AG08395 (cell line): ENCODE results near the gene DUS2.
"Not testable (repeated sequence)": the region's sequence is repeated elsewhere in the genome, so short reads cannot be mapped to it uniquely, and the experiment has no call there.

Experiments used
- DNase-seq: peaks from one replicate; pipeline ENCODE4 v3.0.0; 2012; ENCODE audit warnings: mixed read lengths, low spot score

The DUS2 gene

GRCh38 chr16:68091380-68092261, 68.5 kb downstream of the DUS2 start:
- DNase-seq = no peak

- not testable (repeated sequence) for DNase-seq
Observed at GRCh38 chr16:68092275-68092674, 69.2 kb downstream of the DUS2 start.

- DNase-seq = peak; percentile 50
Observed at GRCh38 chr16:68093816-68094613, 70.9 kb downstream of the DUS2 start.

- DNase-seq = no peak
Observed at GRCh38 chr16:68094614-68094934, 71.5 kb downstream of the DUS2 start.

- DNase-seq = no peak
Observed at GRCh38 chr16:68096491-68096890, 73.4 kb downstream of the DUS2 start.

- DNase-seq = no peak
Observed at GRCh38 chr16:68097088-68097487, 74.0 kb downstream of the DUS2 start.

GRCh38 chr16:68097895-68098294, 74.8 kb downstream of the DUS2 start:
- DNase-seq = no peak

GRCh38 chr16:68100488-68100887, 77.4 kb downstream of the DUS2 start:
- no peak for DNase-seq

- DNase-seq = no peak
Observed at GRCh38 chr16:68105611-68106010, 82.5 kb downstream of the DUS2 start.

GRCh38 chr16:68107230-68107928, 84.3 kb downstream of the DUS2 start:
- not testable (repeated sequence) for DNase-seq

- not testable (repeated sequence) for DNase-seq
Observed at GRCh38 chr16:68109156-68109555, 86.1 kb downstream of the DUS2 start.

GRCh38 chr16:68110611-68111010, 87.5 kb downstream of the DUS2 start:
- not testable (repeated sequence) for DNase-seq

- DNase-seq = no peak
Observed at GRCh38 chr16:68111379-68111778, 88.3 kb downstream of the DUS2 start.

- no peak for DNase-seq
Observed at GRCh38 chr16:68113059-68113761, 90.1 kb downstream of the DUS2 start.

- no peak for DNase-seq
Observed at GRCh38 chr16:68113765-68114240, 90.7 kb downstream of the DUS2 start.

GRCh38 chr16:68114939-68115338, 91.9 kb downstream of the DUS2 start:
- not testable (repeated sequence) for DNase-seq

- DNase-seq = no peak
Observed at GRCh38 chr16:68115851-68116250, 92.8 kb downstream of the DUS2 start.

- DNase-seq = peak; percentile 29
Observed at GRCh38 chr16:68116256-68116867, 93.3 kb downstream of the DUS2 start.

- DNase-seq = no peak
Observed at GRCh38 chr16:68117884-68118283, 94.8 kb downstream of the DUS2 start.

- DNase-seq = not testable (repeated sequence)
Observed at GRCh38 chr16:68118954-68119353, 95.9 kb downstream of the DUS2 start.

GRCh38 chr16:68120496-68120895, 97.4 kb downstream of the DUS2 start:
- not testable (repeated sequence) for DNase-seq
